Sigmoid colon (tissue), 3 donors: Measurements from ENCODE around the gene FXYD7.

ENCODE experiments used
- POLR2A ChIP-seq, 2 donors: fragments of 450-650 bp; IDR thresholded peaks; one replicate each; pipeline ENCODE4 v1.6.1; 2016; ENCODE audit warnings: antibody characterized with exemption in 2 of 2, mild to moderate bottlenecking in 2 of 2, moderate library complexity in 2 of 2
- TF ChIP-seq, protein P1 (sequence below), 4 experiments: fragments of 450-650 bp in 3 of 4; fragments of 200-600 bp in 1 of 4; IDR thresholded peaks; one replicate each; pipeline ENCODE4 v1.5.1; 2016 to 2019; ENCODE audit warnings: antibody characterized with exemption in 4 of 4, mild to moderate bottlenecking in 3 of 4, moderate library complexity in 2 of 4

DNA sequence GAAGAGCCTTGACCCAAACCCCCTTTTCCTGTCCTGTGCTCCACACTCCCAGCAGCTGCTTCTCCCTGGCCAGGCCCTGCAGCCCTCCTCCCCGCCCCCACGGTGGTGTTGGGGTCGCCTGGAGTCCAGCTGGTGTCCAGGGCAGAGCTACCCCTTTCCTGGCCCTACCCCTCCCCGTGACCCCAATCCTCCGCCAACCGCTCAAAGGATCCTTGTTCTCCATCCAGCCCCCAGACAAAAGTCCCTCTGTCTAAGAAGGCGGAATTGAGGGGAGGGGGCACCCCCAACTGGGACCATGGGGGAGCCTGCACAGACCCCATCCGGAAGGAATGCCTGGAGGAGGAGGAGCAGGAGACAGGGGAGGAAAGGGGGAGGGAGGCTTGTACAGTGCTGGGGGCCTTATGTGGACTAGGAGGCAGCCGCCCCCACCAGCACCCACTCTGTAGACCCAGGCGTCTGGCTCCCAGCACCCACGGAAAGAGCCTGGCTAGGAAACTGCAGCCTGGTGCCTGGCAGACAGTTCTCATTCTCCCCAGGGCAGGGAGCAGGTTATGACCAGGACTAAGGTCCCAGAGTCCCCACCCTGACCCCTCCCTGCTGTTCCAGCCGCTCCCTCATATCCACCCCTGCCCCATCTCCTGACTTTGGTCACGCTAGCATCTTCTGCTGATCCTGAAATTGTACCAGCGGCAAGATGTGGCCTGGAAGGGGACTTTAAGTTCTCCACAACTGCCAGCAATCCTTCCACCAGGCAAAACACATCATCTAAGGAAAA is 27.7 kb upstream of the FXYD7 start, which contains the start of gene FXYD3:
- TF ChIP-seq POLR2A (IDR thresholded peaks at IDR 0.05), result peak; percentile 13 to 70
- TF ChIP-seq, protein P1, sequence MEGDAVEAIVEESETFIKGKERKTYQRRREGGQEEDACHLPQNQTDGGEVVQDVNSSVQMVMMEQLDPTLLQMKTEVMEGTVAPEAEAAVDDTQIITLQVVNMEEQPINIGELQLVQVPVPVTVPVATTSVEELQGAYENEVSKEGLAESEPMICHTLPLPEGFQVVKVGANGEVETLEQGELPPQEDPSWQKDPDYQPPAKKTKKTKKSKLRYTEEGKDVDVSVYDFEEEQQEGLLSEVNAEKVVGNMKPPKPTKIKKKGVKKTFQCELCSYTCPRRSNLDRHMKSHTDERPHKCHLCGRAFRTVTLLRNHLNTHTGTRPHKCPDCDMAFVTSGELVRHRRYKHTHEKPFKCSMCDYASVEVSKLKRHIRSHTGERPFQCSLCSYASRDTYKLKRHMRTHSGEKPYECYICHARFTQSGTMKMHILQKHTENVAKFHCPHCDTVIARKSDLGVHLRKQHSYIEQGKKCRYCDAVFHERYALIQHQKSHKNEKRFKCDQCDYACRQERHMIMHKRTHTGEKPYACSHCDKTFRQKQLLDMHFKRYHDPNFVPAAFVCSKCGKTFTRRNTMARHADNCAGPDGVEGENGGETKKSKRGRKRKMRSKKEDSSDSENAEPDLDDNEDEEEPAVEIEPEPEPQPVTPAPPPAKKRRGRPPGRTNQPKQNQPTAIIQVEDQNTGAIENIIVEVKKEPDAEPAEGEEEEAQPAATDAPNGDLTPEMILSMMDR (IDR thresholded peaks at IDR 0.05), result no peak
